ENCODE measurements around the gene ETV6. TPM values are rescaled to one million over a fixed set of nuclear protein-coding genes. Genes with fewer than 3 reads are reported as not detected.
A peak's percentile ranks its signal among the peaks of the same experiment; 100 is the strongest.

Gene ETV6
- total RNA-seq, 1 donor from 2014 or later: 25.3 TPM

DNA sequence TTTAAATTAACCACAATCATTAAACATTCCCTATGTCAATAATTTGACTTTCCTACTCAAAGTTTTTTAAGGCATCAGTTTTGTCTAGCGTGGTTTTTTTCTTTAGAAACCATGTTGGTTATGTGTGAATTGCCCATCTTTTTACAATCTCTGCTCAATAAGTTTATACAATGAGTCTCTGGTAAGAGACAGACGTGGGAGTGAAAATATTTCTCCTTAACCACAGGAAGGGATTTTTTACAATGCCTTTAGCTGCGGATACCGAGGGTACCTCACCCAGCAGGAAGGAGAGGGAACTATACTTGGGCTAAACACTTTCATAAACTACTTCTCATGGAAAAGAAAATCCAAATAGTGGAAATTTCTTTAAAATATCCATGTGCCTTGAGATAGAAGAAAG is 229.8 kb downstream of the ETV6 start:
- DNase-seq (ENCODE audit: low spot score): no peak

DNA sequence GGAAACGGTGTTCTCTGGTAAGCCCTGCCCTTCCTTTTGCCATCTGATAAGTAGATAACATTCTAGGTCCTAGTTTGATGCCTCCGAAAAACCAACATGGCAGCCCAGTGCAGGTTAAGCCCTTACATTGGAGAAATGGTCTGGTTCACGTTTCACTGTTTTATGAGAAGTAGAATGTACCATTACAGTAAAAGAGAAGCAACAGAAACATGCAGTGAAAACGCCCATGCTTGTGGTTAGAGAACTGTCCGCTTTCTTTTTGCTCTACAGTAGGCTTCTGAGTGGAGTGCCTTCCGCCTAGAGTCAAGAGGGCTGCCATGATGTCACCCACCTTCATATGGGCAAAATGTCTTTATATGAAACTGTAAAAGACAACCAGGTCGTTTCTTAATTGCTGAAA is 230.9 kb downstream of the ETV6 start:
- DNase-seq (ENCODE audit: low spot score): no peak

DNA sequence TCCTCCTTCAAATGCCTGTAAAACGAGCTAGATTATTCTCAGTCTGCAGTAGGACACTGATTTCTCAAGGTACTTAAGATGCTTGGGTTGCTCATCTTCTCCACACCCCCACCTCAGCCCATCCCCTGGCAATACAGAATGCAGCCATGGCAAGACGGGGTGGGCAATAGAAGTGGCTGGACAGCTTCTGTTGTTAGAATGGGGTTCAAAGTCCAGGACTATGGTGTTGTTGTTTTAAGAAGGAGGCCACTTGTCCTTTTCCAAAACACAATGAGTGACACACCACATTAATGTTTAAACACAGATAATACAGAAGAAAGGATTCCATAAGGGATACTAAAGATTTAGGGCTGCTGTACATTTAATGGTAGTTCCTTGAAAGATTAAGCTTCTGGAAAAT is 232.4 kb downstream of the ETV6 start:
- DNase-seq (ENCODE audit: low spot score): no peak

DNA sequence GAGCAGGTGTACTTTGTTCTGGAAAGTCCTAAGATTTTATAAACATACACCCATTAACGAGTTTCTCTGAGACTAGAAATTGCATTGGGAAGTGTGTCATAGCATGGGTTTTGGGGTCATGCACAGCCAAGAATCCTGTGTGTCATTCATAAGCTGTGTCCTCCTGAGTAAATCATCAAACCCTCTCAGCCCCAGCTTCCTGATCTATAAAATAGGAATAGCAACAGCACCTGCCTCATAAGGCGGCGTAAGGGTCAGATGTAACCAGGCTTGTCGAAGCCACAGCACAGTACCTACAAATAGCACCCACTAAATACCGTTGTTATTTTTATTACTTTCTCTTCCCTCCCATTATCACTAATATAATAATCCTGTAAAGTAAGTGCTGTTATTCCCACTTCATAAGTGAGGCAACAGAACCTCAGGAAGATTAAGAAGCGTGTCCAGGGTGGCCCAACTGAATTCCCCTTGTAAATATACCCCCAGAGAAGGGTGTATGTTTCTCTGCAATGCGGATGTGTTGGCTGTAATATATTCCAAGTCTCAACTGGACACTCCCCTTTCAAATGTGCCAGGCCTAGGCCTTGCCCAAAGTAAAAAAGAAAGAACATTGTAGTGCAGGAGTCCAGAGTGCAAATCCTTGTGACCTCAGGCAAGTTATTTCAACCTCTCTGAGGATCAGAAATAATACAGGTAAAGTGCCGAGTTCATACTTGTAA is 233.0 kb downstream of the ETV6 start:
- DNase-seq (ENCODE audit: low spot score): no peak

DNA sequence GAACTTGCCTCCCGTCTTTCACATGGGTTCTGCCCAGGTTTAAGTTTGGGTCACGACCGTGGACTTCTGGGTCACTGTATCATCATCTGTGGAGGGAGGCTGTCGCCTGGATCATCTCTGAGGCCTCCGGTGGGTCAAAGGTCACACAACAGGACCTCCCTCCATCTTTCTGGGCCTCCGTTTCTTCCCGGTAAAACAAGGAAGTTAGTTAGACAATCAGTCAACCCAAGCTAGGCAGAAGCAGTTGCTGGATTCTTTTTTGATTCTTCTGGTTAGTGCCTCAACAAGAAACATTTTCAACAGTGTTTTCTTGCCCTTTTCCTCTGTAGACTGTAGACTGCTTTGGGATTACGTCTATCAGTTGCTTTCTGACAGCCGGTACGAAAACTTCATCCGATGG is 234.6 kb downstream of the ETV6 start:
- no peak for DNase-seq (ENCODE audit: low spot score)

DNA sequence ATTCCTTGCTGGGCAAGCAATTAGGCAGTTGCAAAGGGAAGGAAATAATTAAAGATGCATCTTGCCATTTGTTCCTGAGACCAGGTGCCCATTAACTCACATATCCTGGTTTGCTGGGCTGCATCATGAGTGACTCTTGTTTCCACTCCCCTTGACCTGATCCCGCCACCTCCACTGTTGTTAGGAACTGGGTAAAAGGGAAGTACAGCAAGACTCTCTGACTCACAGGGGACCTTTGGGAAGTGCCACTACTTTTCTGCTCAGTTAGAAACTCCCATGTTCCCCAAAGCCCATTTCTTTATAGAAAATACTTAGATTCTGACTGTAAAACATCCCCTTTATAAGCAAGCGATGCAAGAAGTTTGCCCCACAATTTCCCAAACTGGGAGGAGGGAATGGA is 235.2 kb downstream of the ETV6 start:
- no peak for DNase-seq (ENCODE audit: low spot score)

DNA sequence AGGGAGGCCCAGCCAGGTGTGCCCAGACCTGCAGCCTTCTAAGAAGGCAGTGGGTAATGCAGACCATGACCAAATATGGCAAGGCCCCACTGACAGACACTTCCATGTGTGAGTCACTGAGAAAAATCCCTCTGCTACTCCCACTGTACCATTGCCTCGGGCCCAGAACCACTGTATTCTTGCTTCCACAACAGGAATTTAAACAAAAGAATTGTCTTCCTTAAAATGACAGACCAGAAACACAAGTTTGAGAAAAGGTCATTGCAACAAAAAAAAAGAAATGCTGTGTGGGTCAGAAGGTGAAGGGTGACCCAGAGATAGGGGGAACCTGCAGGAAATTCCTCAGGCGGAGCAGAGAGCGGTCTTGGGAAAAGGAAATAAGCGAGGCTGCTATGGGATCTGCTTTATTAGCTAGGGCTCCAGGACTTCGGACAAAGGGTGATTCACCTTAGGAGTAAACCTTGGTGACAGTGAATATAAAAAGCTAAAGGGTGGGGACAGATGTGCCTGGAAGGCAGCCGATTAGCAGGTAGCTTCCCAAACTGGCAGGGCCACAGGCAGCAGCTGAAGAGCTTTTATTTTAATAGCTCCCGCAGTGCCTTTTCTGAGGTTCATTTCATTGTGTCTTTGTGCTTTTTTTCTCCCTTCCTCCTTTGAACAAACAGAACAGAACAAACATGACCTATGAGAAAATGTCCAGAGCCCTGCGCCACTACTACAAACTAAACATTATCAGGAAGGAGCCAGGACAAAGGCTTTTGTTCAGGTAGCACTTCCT is 236.0 kb downstream of the ETV6 start:
- DNase-seq (ENCODE audit: low spot score): peak; percentile 59

DNA sequence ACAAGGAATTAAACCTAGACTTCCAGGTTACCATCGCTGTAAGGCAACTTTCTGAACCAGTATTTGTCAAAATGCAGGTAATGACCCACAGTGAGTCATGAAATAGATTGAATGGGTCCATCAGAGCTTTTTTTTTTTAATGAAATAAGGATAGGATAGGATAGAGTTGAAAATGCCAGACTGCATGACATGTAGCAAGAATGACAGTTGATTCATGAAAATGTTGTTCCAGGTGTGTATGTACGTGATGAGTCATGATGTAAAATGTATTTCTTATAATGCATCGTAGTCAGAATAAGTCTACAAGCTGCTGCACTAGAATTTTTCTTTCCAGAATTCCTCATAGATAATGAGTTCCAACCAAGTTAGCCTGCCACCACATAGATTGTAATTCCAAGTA is 236.9 kb downstream of the ETV6 start:
- DNase-seq (ENCODE audit: low spot score): no peak

DNA sequence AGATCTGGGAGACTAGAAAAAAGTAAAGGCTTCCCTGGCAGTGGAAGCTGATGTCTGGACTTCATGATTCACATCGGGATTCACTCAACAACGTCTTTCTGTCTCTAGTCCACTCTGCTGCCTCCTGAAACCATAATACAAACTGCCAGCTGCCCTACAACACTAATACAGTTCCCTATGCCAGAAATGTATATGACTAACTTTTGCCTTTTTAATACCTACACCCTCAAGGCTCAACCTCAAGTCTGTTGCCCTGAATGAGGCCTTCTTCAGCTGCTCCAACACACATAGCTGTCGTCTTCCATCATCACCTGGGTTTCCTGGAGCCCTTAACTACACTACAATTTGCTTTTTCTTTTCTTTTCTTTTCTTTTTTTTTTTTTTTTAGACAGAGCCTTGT is 238.6 kb downstream of the ETV6 start:
- no peak for DNase-seq (ENCODE audit: low spot score)

DNA sequence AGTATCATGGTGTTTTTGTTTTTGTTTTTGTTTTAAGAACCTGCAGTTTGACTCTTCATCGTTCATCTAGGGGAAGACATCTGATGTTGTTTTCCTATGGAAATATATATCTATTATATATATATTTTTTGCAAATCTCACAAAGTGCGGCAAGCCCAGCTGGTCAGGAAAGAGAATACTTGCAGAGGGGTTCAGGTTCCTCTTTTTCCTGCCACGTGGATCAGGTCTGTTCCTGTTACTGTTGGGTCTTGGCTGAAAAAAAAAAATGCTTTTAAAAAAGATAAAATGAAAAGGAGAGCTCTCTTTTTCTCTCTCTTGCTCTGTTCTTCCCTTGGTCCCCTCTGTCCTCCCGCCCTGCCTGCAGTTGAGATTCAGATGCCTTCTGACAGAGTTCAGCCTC is 241.9 kb downstream of the ETV6 start:
- no peak for DNase-seq (ENCODE audit: low spot score)

DNA sequence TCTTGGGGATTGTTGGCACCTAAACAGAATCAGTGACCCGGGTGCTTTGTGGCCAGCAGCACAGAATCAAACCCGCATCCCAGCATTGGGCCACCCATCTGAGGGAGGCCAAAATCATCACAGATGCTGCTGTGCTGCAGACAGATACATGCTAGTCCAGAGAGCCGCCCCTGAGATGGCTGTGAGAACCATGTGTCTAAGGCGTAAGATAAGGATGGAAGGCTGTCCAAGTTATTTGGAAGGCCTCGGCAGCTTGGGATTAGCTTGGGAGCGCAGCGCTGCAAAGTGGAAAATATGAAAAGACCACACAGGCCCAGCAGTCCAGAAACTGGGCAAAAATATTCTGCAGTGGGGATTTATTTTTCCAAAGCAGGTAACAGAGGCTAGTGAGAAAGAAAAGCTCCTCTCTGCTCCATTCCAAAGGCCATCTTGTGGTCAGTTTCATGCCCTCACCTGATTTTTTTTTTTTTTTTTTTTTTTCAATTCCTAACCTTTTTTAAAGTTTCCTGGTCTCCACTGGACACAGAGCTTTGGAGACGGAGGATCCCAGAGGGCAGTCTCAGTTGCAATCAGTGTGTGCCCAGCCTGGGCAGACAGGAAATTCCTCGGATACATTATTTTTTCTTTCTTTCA is 242.4 kb downstream of the ETV6 start:
- DNase-seq (ENCODE audit: low spot score): peak; percentile 88

DNA sequence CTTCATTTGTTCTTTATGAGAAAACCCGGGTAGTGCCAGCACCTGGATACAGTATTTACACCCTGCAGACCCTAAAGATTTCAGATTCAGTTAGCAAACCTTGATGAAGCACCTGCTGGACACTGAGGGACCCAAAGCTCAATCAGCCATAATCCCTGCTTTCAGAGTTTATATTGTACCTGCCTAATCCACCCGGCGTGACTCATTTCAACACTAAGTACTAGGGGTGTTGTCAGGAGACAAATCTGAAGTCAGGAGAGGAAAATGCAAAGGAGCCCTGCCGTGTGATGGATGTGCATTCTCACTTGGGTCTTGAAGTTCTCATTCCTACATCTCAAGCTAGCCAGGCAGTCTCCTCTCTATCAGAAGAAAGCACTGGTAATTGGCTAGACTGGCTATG is 244.5 kb downstream of the ETV6 start:
- DNase-seq (ENCODE audit: low spot score): no peak

DNA sequence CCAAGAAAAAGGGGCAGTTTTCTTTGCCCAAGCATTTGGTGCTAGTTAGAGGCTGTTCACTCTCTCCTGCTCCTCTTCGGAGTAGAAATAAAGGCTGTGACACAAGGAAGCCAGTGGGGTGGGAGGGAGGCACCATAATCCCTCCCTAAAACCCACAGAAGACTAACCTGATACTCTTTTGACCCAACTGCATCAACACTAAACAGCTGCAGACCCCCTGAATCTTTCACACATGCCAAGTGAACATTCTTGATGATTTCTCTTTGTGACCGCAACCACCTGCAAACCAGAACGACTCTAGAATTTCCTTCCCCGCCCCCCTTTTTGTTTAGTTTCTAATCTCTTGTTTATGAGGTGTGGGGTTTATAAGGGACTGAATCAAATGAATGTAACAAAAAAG is 245.4 kb downstream of the ETV6 start:
- no peak for DNase-seq (ENCODE audit: low spot score)

DNA sequence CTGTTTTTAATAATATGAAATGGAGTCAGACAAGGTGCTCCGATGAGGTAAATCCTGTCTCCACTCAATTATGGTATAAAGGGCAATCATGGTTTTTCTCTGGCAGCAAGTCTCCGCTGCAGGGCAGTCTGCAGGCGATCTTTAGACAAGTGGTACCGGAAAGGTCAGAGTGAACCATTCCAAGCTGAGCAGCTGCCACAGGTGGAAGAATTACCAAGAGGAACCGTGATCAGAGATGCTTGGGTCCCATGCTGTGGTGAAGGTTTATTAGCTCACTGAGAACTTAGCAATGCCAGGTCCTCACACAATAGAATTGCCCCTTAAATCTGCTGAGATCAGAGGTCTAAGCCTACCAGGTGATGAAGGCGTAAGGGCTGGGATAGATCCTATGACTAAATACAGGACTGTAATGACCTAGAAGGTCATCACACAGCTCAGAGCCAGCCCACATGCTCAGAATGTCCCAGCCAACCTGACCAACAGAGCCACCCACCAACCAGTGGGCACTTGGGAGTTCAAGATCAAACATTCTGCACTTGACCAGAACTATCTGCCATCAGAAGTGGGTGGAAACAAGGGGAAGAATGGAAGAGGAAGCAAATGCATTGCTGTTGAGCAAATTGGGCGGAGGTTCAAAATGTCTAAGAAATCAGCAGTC is 246.1 kb downstream of the ETV6 start:
- no peak for DNase-seq (ENCODE audit: low spot score)

DNA sequence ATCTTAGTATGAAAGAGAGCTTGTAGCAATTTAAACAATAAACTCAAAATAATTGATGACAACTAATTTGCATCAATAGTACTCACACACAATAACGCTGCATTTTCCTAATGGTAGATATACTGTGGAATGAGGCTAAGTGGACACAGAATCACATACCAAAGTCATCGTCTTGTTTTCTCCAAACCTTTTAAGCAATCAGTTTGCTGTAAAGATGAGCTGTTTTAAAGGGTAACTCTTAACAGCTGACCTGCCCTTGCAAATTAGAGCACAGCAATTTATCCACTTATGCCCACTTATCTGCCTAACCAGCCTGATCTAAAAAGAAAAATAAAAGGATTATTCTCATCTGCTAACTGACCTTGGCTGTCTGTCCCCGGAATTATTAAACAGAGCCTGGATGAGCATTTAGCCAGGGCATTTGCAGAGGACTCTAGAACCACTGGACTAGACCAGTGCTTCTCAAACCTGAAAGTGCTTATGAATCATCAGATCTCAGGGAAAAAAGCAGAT is 247.0 kb downstream of the ETV6 start:
- DNase-seq (ENCODE audit: low spot score): no peak

DNA sequence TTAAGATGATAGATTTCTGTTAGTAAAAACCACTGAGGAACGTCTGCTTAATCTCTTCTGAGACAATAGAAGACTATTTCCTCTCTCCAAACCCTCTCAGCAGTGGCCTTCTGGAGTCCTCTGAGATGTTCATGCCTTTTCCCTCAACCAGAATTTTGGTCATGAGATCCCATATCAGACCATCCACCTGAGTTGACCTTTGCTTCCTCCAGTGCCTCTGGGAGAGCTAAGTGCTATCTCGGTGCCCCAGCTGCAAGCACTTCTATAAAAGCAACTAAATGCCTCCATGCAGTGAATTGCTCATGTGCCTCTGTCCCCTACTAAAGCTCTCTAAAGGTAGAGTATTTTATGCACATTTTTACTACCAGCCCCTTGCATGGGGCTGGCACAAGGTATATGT is 248.4 kb downstream of the ETV6 start:
- DNase-seq (ENCODE audit: low spot score): no peak

DNA sequence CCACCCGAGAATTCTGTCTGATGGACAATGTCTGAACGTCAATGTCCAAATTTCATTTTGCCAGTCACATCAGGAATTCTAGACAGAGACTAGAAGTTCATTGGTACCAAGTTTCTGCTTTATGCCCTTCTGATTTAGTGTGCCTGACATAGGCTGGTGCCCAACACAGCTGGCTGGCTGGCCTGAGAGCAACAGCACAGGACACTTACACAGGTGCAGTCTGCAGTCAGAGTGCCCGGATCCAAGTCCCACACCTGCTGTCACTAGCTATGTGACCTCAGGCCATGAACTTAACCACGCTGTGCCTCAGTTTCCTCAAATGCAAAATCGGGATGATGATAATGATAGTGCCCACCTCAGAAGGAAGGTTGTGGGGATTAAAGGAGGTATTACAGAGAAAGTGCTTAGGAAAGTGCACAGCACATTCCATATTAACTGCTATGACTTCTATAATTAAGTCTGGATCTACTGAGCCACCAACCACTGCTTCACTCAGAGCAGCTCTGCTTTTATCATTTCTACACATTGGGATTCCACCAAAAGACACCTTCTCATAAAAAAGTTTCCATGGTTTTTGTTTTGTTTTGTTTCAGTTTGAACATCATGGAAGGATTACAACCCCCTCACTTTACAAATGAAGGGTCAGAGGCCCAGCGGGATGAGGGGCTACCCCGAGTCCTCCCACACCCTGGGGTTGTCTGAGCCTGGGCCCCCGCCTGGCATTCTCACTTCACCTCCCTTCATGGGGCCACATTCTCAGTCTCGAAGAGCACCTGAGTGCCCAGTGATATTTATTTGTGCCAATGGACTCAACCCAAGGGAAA is 252.4 kb downstream of the ETV6 start:
- DNase-seq (ENCODE audit: low spot score): no peak

DNA sequence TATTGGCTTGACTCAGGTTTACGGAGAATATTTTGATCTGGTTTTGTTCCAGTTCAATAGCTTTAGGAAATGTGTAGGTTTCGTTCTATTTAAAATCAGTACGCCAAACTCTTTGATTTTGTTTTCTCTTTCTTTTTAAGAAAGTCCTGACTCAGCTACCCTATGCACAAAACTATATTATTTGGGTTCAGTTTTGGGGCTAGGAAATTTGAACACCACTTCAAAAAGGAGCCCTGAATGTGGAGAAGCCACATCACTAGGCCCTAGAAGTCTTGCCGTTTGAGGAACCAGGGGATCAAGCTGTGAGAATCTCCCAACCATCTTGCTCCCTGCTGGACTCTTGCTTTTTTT is 253.0 kb downstream of the ETV6 start:
- no peak for DNase-seq (ENCODE audit: low spot score)

DNA sequence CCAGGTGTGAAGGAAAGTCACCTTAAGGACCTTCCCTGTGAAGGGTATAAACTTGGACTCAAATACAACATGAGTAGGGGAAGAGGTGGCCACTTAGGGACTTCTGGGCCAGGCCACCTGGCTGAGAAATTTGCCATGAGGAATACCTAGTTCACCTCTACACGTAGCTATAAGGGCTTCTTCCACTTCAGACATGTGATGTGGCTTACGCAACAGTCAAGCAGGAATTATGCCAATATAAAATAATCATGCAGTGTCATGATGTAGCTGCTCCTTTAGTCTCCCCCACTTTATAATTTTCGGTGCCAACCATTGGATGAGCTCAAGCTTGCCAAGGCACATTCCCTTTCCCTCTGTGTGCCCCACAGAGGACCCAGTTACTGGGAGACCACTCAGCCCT is 254.7 kb downstream of the ETV6 start:
- no peak for DNase-seq (ENCODE audit: low spot score)

DNA sequence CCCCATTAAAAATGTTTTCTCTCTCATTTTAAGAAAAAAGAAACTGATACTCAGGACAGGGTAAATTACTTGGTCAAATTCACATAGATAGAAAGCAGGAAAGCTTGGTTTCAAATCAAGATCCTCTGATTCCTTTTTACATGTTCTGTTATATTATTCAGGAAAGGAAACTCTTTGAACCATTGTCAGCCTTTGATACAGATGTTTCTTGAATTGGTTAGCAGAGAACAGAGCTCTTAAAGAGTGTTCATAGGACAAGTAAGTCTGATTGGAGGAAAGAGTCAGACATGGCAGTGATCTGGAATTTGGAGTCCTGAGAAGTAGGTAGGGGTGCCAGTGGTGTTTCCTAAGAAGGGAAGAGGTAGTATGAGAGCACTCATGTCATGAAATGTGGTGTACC is 256.1 kb downstream of the ETV6 start:
- DNase-seq (ENCODE audit: low spot score): no peak

DNA sequence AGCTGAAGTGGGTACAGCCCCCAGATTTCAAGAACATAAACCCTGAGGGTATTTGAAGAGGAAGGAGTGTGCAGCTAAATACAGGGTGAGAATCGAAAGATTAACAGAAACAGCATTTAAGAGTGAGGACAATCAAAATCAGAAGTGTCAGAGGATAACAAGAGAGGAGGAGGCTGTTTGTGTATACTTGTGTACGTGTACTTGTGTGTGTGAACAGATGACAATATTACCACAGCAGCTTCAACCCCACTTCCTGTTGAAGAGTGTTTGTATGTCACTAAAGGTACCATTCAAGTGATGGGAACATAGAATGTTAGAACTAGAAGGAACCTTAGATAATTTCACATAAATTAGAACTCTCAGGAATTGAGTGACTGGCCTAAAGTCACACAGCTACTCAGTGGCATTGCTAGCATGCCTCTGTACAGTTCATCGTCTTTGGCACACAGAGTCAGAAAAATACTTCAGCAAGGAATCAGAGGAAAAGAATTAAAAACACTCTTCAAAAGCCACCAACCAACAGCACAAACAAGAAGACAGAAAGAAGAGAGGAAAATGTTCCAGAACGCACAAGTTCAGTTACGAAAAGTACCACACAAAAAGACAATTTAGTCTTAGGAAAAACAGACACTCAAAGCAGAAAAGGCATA is 256.9 kb downstream of the ETV6 start:
- DNase-seq (ENCODE audit: low spot score): peak; percentile 18

Data from umbilical cord (tissue), 2 donors.